AML-193 (cell line): ENCODE data around the gene ATP1B2.

ENCODE experiments used
- DNase-seq, 2 experiments: peaks; one replicate each; lab custom pipeline; 2025; lab: John Stamatoyannopoulos, UW

ATP1B2 gene

DNA sequence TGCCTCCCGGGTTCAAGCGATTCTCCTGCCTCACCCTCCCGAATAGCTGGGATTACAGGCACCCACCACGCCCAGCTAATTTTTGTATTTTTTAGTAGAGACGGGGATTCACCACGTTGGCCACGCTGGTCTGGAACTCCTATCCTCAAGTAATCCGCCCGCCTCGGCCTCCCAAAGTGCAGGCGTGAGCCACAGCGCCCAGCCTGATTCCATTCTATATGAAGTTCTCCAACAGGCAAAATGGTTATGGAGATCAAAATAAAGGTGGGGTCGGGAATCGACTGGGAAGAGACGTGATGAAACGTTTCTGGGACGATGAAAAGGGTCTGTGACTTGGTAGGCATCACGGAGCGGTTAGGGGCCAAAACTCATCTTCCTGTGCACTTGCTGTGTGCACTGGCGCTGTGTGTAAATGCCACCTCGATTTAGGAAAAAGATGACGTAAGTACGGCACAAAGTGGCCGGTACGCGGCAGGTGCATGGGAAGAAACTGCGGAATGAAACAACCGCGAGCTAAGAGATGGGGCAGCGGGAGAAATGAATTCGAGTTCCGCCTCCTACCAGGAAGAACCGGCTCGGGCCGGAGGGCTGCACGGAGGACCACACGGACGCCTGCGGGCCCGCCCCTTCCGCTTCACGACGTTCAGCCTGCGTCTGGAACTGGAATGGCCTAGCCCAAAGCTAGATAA is 35.0 kb downstream of the ATP1B2 start:
- DNase-seq, result peak; percentile 60 to 68

DNA sequence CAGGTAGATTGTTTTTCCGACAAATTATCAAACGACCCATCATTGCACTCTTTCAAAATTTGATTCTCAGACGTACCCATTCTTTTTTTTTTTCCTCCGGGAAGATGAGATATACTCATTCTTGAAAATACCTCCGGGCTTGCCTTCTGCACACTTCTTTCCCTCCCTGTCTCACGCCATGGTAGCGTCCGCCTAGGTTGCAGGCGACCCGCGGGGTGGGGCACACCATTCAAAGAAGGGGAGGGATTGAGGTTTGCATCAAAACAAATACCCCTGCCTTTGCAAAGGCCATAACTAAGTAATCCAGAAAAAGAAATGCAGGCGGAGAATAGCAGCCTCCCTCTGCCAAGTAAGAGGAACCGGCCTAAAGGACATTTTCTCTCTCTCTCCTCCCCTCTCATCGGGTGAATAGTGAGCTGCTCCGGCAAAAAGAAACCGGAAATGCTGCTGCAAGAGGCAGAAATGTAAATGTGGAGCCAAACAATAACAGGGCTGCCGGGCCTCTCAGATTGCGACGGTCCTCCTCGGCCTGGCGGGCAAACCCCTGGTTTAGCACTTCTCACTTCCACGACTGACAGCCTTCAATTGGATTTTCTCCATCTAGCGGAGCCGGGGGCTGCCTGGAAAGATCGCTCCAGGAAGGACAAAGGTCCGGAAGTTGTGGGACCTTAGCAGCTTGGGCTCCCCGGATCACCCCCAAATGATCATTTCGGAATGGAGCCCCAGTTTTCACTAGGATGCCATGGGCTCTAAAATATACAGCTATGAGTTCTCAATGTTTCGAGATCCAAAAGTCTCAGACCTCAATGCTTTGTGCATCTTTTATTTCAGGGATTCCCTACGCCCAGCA is 35.7 kb downstream of the ATP1B2 start:
- DNase-seq, result peak; percentile 63 to 68

- DNase-seq, result peak; percentile 64 to 67
Measured at GRCh38 chr17:7687072-7687907, 36.6 kb downstream of the ATP1B2 start, which contains the start of gene TP53. Gene TP53, minus strand, starts transcription at chr17:7687490. Its CDS starts 10,896 bp downstream, at chr17:7676594.

GRCh38 chr17:7687908-7688807 is 37.4 kb downstream of the ATP1B2 start, which contains the start of gene WRAP53:
Gene WRAP53, plus strand, starts transcription at chr17:7688477. Its CDS starts 172 bp downstream, at chr17:7688649.
- DNase-seq, result peak; percentile 68 to 74

- DNase-seq, result no peak
Measured at GRCh38 chr17:7688808-7689316, 38.1 kb downstream of the ATP1B2 start.

DNA sequence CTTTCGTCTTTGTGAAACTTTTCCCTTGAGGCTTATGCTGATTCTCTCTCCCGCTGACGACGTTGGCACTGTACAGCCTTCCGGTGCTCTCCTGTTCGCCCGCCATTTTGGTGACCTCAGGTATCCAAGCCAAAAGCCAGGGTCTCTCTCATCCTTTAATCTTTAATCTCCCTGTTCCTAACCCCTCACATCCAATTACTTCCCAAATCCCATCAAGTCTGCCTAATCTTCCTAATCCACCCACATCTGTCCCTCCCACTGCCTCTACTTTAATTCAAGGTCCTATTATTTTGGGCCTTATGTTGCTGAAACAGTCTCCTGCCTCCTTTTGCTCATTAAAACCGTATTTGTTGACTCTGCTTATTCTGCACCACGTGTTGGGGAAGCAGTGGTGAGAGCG is 44.9 kb downstream of the ATP1B2 start:
- DNase-seq, result no peak

DNA sequence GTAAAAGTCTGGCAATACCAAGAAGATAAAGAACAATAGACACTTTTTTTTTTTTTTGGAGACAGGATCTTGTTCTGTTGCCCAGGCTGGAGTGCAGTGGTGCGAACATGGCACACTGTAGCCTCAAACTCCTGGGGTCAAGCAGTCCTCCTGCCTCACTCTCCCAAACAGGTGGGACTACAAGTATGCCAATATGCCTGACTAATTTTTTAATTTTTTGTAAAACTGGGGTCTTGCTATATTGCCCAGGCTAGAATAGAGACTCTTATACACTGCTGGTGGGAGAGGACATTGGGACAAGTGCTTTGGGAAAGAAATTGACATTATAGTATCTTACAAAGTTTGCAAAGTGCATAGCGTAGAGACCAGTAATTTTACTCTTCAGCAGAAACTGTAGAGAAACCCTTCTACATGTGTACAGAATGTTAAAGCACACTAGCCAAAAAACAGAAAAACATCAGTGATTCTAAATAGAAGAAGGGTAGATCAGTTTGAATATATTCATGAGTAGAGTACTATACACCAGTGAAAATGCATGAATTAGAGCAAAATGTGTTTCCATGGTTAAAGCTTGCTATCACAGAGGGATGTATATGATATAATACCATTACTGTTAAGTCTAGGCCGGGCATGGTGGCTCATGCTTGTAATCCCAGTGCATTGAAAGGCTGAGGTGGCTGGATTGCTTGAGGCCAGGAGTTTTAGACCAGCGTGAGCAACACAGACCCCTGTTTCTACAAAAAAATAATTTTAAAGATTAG is 47.3 kb downstream of the ATP1B2 start:
- no peak for DNase-seq

DNA sequence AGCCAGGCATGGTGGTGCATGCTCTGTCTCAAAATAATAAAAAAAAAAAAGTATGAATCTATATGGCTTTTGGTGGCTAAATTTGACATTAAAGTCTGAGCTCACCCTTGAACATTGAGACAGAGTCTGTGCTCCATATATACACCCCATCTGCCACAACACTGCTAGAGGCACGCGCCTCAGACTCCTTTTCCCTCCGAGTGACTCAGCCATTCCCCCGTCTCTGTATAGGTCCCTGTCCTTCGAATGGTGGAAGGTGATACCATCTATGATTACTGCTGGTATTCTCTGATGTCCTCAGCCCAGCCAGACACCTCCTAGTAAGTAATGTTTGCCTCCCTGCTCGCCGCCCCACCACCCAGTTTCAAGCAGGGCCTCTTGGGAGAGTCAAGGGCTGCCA is 49.8 kb downstream of the ATP1B2 start:
- DNase-seq, result no peak

DNA sequence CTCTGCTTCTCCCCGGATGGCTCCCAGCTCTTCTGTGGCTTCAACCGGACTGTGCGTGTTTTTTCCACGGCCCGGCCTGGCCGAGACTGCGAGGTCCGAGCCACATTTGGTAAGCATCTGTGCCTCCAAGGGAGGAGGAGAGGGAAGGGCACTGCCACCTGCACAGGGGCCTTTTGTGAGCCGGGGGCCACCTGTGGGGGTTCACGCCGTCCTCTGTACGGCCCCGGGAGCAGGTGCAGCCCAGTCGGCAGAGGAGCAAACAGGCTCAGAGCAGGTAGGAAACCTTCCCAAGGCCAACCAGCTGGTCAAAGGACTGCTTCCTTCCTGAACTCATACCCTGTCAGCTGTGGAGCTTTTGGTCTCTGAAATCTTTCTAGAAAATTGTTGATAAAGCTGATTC is 51.0 kb downstream of the ATP1B2 start:
- DNase-seq, result no peak

DNA sequence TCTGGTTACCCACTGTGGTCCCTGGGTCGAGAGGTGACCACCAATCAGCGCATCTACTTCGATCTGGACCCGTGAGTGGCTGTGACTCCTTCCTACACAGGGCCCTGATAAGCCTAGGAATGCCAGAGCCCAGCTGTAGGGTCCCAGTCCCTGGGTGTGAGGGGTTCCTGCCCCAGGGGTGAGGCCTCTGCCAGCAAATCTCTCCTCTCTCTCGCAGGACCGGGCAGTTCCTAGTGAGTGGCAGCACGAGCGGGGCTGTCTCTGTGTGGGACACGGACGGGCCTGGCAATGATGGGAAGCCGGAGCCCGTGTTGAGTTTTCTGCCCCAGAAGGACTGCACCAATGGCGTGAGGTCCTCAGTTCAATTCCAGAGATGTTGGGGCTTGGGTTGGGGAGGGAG is 52.0 kb downstream of the ATP1B2 start:
- no peak for DNase-seq

- no peak for DNase-seq
Measured at GRCh38 chr17:7703584-7704479, 53.1 kb downstream of the ATP1B2 start.

GRCh38 chr17:7704601-7705268 is 54.0 kb downstream of the ATP1B2 start, which contains the start of gene EFNB3:
Gene EFNB3, plus strand, starts transcription at chr17:7705202. Its CDS starts 397 bp downstream, at chr17:7705599.
- no peak for DNase-seq

- DNase-seq, result no peak
Measured at GRCh38 chr17:7705269-7706255, 54.8 kb downstream of the ATP1B2 start.

DNA sequence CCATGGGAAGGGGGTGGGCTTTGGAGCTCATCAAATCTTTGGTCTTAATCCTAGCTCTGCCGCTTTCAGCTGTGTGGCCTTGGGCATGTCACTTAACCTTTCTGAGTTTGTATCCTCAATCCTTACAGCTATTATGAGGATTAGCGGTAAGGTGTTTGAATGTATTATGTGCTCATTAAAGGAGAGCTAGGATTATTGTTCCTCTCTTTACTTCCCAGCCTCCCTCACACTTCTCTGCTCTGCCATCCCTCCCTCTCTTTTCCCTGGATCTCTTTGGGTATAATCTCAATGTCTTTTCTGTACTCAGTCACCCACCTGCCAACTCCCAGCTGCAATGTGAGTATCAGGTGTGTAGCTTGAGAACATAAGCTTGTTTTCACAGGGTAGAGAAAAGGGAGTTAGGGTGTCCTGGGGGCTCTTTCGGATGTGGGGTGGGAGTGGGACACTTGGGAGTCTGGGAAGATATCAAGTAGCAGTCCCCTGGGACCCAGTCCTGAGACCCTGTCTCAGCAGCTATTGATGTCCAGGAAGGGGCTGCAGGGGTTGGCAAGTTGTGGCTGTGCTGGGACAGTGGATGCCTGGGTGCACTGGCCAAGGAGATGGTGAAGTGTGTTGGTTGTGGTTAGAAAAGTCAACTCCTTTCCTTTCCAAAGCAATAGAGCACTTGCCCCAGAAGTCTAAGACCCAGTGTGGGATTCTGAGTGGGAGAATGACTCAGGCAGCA is 56.1 kb downstream of the ATP1B2 start:
- DNase-seq, result no peak
